SJSA1 (cell line): ENCODE measurements around the gene KIAA0232. TPM values are rescaled to one million over a fixed set of nuclear protein-coding genes. Genes with fewer than 3 reads are reported as not detected.
"Not testable (repeated sequence)": the region's sequence is repeated elsewhere in the genome, so short reads cannot be mapped to it uniquely, and the experiment has no call there.

Source experiments
- DNase-seq, 2 experiments: peaks; one replicate each; pipeline ENCODE4 v3.0.0-alpha.2; 2015 to 2020; ENCODE audit warnings: low spot score in 2 of 2, low read depth in 1 of 2
- H3K27ac ChIP-seq: fragments of 250-450 bp; sonication (Bioruptor Pico); 2 replicates; pipeline ENCODE4 v1.5.1; 2020; ENCODE audit warnings: mild to moderate bottlenecking, moderate library complexity
- H3K27me3 ChIP-seq: fragments of 250-450 bp; sonication (Bioruptor Pico); replicated peaks from 2 replicates; pipeline ENCODE4 v1.5.1; 2020; ENCODE audit warnings: mild to moderate bottlenecking, moderate library complexity
- H3K36me3 ChIP-seq: fragments of 250-450 bp; sonication (Bioruptor Pico); 2 replicates; pipeline ENCODE4 v1.5.1; 2020; ENCODE audit warnings: mild to moderate bottlenecking
- H3K4me1 ChIP-seq: fragments of 250-450 bp; sonication (Bioruptor Pico); replicated peaks from 2 replicates; pipeline ENCODE4 v1.6.1; 2021; ENCODE audit warnings: mild to moderate bottlenecking
- H3K4me3 ChIP-seq: fragments of 250-450 bp; sonication (Bioruptor Pico); 2 replicates; pipeline ENCODE4 v1.5.1; 2020; ENCODE audit warnings: mild to moderate bottlenecking
- H3K9me3 ChIP-seq: fragments of 250-450 bp; sonication (Bioruptor Pico); replicated peaks from 2 replicates; pipeline ENCODE4 v1.5.1; 2020; ENCODE audit warnings: mild to moderate bottlenecking
- total RNA-seq: library from RNA; depleted of rRNA; stranded (reverse); fragments of >200 nt; shearing (Covaris generic); gene quantifications from 2 replicates; pipeline ENCODE4 v1.2.3, GENCODE V29; 2014

Gene KIAA0232
- total RNA-seq, 1 experiment from 2014 or later = 19.8 TPM

DNA sequence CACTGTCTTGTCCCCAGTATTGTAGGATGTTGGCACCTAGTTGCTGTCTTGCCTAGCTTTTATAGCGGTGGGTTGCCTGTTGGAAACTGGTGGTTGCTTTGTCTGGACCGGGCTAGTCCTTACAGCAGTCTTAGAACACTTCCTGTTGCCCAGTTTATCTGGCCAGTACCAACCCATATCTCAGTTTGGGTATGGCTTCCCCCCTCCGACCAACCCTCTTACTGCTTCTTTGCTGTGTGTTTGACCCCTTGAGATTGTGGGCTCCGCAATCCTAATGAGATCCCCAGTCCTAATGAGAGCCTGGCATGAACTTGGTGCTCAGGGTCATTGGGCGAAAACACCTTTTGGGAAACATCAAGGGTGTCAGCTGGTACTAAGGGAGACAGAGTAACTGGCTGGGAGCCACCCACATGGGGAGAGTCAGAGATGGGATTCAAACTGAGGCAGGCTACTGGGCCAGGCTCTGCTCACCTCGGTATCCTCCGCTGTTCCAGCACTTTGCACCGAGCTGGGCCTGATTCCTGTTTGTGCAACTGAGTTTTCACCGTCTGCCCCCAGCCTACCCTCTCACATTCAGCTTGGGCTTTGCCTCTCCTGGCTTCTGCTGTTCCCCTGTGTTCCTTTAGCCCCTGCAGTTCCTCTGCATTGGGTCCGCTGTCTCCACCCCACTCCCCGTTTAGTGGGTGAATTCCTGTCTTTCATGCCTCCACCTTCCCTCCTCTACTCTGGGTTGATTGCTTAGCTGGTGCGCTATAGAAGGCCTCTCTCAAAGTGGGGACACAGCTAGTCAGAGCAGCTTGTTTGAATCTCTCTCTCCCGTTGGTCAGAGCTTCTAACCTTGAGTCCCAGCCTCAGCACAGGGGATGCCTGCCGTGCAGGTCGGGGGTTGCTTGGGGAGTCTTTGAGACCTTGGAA lies 128.7 kb downstream of the KIAA0232 start:
- H3K4me1 ChIP-seq = peaks cover 4% of the 10 kb centered on the region; the same call in 1 of the 2 replicates

DNA sequence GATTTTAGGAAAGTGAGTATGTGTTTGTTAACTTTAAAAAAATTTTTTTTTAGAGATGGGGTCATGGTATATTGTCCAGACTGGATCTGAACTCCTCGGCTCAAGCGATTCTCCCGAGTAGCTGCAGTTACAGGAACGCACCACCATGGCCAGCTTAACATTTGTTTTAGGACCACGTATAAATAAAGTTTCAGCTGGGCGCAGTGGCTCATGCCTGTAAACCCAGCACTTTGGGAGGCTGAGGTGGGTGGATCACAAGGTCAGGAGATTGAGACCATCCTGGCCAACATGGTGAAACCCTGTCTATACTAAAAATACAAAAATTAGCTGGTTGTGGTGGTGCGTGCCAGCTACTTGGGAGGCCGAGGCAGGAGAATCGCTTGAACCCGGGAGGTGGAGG lies 129.4 kb downstream of the KIAA0232 start:
- H3K27ac ChIP-seq, H3K27me3 ChIP-seq, H3K4me1 ChIP-seq, H3K36me3 ChIP-seq, DNase-seq, H3K4me3 ChIP-seq, H3K9me3 ChIP-seq: not testable (repeated sequence)

More for the DNA sequence above, 128.7 kb downstream of the KIAA0232 start:
- no peak overlapping the region for H3K4me3 ChIP-seq
- H3K9me3 ChIP-seq = no peaks in the 10 kb centered on the region
- H3K27me3 ChIP-seq = no peaks in the 10 kb centered on the region
- H3K27ac ChIP-seq = no peak overlapping the region
- no peak for DNase-seq
- H3K36me3 ChIP-seq = no peaks in the 10 kb centered on the region

- H3K4me1 ChIP-seq = peaks cover 13% of the 10 kb centered on the region
- no peaks in the 10 kb centered on the region for H3K36me3 ChIP-seq
- no peak for DNase-seq
- H3K4me3 ChIP-seq = no peak overlapping the region
- no peaks in the 10 kb centered on the region for H3K9me3 ChIP-seq
- H3K27ac ChIP-seq = no peak overlapping the region
- H3K27me3 ChIP-seq = no peaks in the 10 kb centered on the region
Observed at GRCh38 chr4:6912441-6912840, 129.9 kb downstream of the KIAA0232 start.

DNA sequence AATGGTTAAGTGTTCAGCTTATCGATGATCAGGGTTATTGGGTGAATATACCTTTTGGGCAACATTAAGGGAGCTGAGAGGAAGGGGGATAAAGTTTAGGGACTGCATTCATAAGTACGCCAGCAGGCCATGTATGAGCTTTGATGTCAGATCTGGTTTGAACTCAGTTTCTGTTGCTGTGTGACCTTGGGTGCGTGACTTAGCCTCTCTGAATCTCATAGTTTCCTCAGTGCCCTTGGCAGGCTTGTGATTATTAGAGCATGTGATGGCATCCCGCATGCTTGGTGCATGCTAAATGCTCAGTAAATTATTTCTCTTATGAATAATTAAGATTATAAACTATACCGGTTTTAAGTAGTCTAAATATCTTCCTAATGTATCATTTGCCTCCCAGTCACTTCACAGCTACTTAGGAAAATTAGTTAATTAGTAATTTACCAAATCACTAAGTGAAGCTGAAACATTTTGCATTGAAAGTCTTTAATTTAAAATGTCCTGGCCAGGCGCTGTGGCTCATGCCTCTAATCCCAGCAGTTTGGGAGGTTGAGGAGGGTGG lies 130.9 kb downstream of the KIAA0232 start:
- Histone ChIP-seq H3K27me3 (no peaks in the 10 kb centered on the region), H3K27ac (no peak overlapping the region), H3K4me1 (peaks cover 17% of the 10 kb centered on the region), H3K36me3 (no peaks in the 10 kb centered on the region), H3K4me3 (no peak overlapping the region), H3K9me3 (no peaks in the 10 kb centered on the region)
- no peak for DNase-seq

DNA sequence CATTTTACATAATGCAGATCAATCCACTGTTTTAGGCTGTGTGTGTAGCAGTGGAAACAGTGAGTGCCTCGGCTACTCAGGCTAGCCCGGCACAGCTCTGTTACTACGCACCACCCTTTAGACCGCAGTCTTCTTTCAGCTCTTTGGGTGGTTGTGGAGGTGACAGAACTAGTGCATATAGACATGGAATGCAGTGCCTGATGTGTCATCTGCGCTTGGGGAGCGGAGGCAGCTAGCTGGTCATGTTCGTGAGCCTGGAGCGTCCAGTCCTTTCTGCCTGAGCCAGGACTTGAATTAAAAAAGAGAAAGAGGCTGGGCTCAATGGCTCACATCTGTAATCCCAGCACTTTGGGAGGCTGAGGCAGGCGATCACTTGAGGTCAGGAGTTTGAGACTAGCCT lies 131.9 kb downstream of the KIAA0232 start:
- DNase-seq = no peak
- Histone ChIP-seq H3K4me1 (peaks cover 13% of the 10 kb centered on the region), H3K9me3 (no peaks in the 10 kb centered on the region), H3K36me3 (no peaks in the 10 kb centered on the region), H3K27ac (no peak overlapping the region), H3K27me3 (no peaks in the 10 kb centered on the region), H3K4me3 (no peak overlapping the region)

GRCh38 chr4:6915041-6916005 lies 132.8 kb downstream of the KIAA0232 start:
- Histone ChIP-seq H3K9me3 (no peaks in the 10 kb centered on the region), H3K27me3 (no peaks in the 10 kb centered on the region), H3K36me3 (no peaks in the 10 kb centered on the region), H3K4me1 (peaks cover 13% of the 10 kb centered on the region), H3K27ac (no peak overlapping the region), H3K4me3 (no peak overlapping the region)
- no peak for DNase-seq

- Histone ChIP-seq H3K4me3 (no peak overlapping the region), H3K36me3 (no peaks in the 10 kb centered on the region), H3K27me3 (no peaks in the 10 kb centered on the region), H3K9me3 (no peaks in the 10 kb centered on the region), H3K4me1 (peaks cover 13% of the 10 kb centered on the region), H3K27ac (no peak overlapping the region)
- DNase-seq = no peak
Observed at GRCh38 chr4:6916069-6916586, 133.6 kb downstream of the KIAA0232 start.

DNA sequence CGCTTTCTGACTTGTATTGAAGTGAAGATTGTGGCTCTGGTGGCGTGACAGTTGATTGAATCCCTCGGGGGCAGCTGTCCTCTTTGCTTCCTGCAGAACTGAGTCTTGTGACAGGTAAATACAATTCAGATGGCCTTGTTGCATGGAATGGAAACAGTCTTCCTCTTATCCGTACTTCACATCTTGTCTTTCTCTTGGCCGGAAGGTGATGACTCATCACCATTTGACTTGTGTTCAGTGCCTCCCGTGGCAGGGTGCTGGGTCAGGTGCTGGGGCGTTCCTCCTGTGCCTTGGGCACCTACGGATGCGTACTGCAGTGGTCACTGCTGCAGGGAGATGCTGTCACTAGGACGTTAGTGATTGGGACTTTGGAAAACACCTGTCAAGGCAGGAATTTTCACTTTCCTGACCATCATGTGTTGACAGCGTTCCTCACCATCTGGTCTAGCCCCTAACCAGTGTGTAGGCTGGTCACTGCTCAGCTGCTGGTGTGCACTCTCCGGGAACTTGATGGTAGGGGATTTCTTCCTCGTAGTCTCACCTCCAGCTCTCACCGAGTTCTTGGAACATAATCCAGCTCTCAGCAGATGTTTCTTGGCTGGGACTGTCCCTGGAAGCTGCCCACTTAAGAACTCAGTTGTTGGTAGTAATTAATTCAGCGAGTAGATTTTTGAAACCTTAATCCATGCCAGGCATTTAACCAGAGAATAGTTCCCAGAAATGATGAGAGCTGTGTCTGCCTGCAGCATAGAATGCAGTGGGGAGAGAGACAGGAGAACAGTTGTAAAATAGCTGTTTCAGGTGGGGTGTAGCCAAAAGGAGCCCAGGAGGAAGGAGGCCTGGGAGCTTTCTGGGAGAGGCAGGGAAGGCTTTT lies 134.3 kb downstream of the KIAA0232 start:
- H3K27me3 ChIP-seq = no peaks in the 10 kb centered on the region
- no peak overlapping the region for H3K4me3 ChIP-seq
- DNase-seq = no peak
- peaks cover 13% of the 10 kb centered on the region for H3K4me1 ChIP-seq
- no peak overlapping the region for H3K27ac ChIP-seq
- H3K36me3 ChIP-seq = no peaks in the 10 kb centered on the region
- no peaks in the 10 kb centered on the region for H3K9me3 ChIP-seq

DNA sequence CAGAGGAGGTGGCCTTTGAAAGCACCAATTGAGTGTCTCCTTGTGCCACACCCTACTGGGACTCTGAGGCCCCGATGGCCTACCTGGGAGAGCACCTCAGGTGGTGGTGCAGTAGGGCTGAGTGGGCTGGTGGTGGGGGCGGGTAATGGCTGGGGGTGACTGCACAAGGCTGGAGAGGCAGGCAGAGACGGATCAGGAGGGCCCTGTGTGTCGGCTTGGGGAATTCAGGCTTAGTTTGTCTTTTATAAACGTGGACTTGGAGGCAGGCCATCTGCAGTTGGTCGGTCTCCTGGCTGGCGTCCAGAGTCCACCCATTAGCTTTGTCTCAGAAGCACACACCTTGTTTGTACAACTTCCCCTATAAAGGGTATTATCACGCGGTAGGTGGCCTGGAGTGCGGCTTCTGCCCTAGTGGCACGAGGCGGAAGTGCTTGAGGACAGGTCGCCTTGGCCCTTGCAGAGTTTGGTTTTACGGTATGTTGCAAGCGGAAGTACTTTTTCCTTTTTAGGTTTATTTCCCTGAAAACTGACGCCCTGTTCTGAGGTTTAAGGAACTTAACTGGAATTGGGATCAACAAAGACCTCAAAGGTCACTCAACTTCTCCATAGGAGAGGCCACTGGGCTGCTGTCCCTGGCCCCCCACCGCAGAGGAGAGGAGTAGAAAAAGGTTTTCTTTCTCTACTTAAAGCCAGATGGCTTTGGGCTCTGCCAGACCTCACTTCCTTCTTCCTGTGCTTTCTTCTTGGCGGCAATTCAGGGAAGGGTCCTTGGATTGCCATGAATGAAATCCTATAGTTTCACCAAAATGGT lies 135.1 kb downstream of the KIAA0232 start:
- no peaks in the 10 kb centered on the region for H3K27me3 ChIP-seq
- H3K36me3 ChIP-seq = no peaks in the 10 kb centered on the region
- H3K27ac ChIP-seq = no peak overlapping the region
- no peak overlapping the region for H3K4me3 ChIP-seq
- DNase-seq = peak; percentile 26 to 60
- no peaks in the 10 kb centered on the region for H3K9me3 ChIP-seq
- H3K4me1 ChIP-seq = peaks cover 13% of the 10 kb centered on the region

DNA sequence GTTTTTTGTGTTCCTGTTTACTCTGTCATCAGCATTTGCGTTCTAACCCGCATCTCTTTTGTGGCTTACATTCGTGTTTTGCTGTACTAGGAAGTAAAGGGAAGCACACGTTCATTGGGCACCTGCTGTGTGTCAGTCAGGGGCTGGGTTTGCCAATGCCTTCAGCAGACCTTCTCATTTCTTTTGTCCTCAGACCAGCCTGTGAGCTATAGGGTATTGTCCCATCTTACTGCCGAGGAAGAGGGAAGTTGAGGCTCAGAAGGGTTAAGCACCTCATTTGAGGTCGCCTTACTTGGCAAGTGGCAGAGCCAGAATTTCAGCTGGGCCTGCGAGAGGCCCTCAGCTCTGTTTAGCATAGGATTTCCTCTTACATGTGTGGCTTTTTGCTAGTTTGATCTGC lies 135.8 kb downstream of the KIAA0232 start:
- Histone ChIP-seq H3K4me1 (peaks cover 13% of the 10 kb centered on the region), H3K9me3 (no peaks in the 10 kb centered on the region), H3K4me3 (no peak overlapping the region), H3K36me3 (no peaks in the 10 kb centered on the region), H3K27me3 (no peaks in the 10 kb centered on the region), H3K27ac (no peak overlapping the region)
- DNase-seq = no peak

GRCh38 chr4:6920171-6920570 lies 137.6 kb downstream of the KIAA0232 start:
- Histone ChIP-seq H3K27me3 (no peaks in the 10 kb centered on the region), H3K4me1 (peaks cover 13% of the 10 kb centered on the region), H3K27ac (no peak overlapping the region), H3K36me3 (no peaks in the 10 kb centered on the region), H3K9me3 (no peaks in the 10 kb centered on the region), H3K4me3 (no peak overlapping the region)
- DNase-seq = no peak

- Histone ChIP-seq H3K27me3 (no peaks in the 10 kb centered on the region), H3K4me1 (no peaks in the 10 kb centered on the region; the same call in 1 of the 2 replicates), H3K9me3 (no peaks in the 10 kb centered on the region), H3K4me3 (no peak overlapping the region), H3K36me3 (no peaks in the 10 kb centered on the region), H3K27ac (no peak overlapping the region)
- DNase-seq = no peak
Observed at GRCh38 chr4:6923507-6923906, 141.0 kb downstream of the KIAA0232 start.
